Neural progenitor cell (in vitro differentiated cells): ENCODE data around the gene CORO6. TPM values are rescaled to one million over a fixed set of nuclear protein-coding genes. Genes with fewer than 3 reads are reported as not detected.

Experiments
- DNase-seq: peaks from one replicate; pipeline ENCODE4 v3.0.0-alpha.2; 2016; ENCODE audit warnings: low spot score
- H2AFZ ChIP-seq: fragments of 200-600 bp; sonication (generic); replicated peaks from 2 replicates; pipeline ENCODE4 v1.6.1; 2016; ENCODE audit warnings: antibody characterized with exemption
- H3F3A ChIP-seq: fragments of 200-600 bp; sonication (generic); 2 replicates; pipeline ENCODE4 v1.6.1; 2016; ENCODE audit warnings: antibody characterized with exemption, low read depth
- H3K27ac ChIP-seq: fragments of 200-600 bp; sonication (generic); 2 replicates; pipeline ENCODE4 v1.5.1; 2016; ENCODE audit warnings: mild to moderate bottlenecking
- H3K27me3 ChIP-seq: fragments of 200-600 bp; sonication (generic); 2 replicates; pipeline ENCODE4 v1.6.1; 2016; ENCODE audit warnings: mild to moderate bottlenecking, moderate library complexity
- H3K36me3 ChIP-seq: fragments of 200-600 bp; sonication (generic); 2 replicates; pipeline ENCODE4 v1.5.1; 2016
- H3K4me1 ChIP-seq: fragments of 200-600 bp; sonication (generic); 2 replicates; pipeline ENCODE4 v1.6.1; 2016; ENCODE audit warnings: mixed run types
- H3K4me2 ChIP-seq: fragments of 200-600 bp; sonication (generic); 2 replicates; pipeline ENCODE4 v1.6.1; 2016
- H3K4me3 ChIP-seq: fragments of 200-600 bp; sonication (generic); 2 replicates; pipeline ENCODE4 v1.5.1; 2016
- H3K79me2 ChIP-seq: fragments of 200-600 bp; sonication (generic); 2 replicates; pipeline ENCODE4 v1.6.1; 2016; ENCODE audit warnings: low read depth
- H3K9ac ChIP-seq: fragments of 200-600 bp; sonication (generic); 2 replicates; pipeline ENCODE4 v1.6.1; 2016
- H3K9me3 ChIP-seq: fragments of 200-600 bp; sonication (generic); 2 replicates; pipeline ENCODE4 v1.5.1; 2016; ENCODE audit warnings: low read depth
- H4K20me1 ChIP-seq: fragments of 200-600 bp; sonication (generic); 2 replicates; pipeline ENCODE4 v1.6.1; 2016; ENCODE audit warnings: low read depth
- H3K27ac Mint-ChIP-seq: 3 replicates; pipeline ENCODE4 v1.8.0; 2021; ENCODE audit warnings: mixed read lengths
- H3K27me3 Mint-ChIP-seq: 2 replicates; pipeline ENCODE4 v1.8.0; 2022; ENCODE audit warnings: low read depth, mild to moderate bottlenecking, inconsistent platforms, moderate library complexity, mixed read lengths; ENCODE audit not compliant: insufficient read depth
- H3K36me3 Mint-ChIP-seq: 3 replicates; pipeline ENCODE4 v1.8.0; 2021; ENCODE audit warnings: mixed read lengths
- H3K4me1 Mint-ChIP-seq: 3 replicates; pipeline ENCODE4 v1.8.0; 2021; ENCODE audit warnings: mixed read lengths
- H3K4me3 Mint-ChIP-seq: 3 replicates; pipeline ENCODE4 v1.8.0; 2021; ENCODE audit warnings: mild to moderate bottlenecking, moderate library complexity, mixed read lengths
- H3K9me3 Mint-ChIP-seq: 3 replicates; pipeline ENCODE4 v1.8.0; 2020; ENCODE audit warnings: mixed read lengths
- CTCF ChIP-seq: fragments of 200-600 bp; sonication (generic); IDR thresholded peaks from 2 replicates; pipeline ENCODE4 v1.5.1; 2017; ENCODE audit warnings: antibody characterized with exemption, mild to moderate bottlenecking
- EZH2 ChIP-seq: fragments of 200-600 bp; sonication (generic); IDR thresholded peaks from 2 replicates; pipeline ENCODE4 v1.6.1; 2017; ENCODE audit warnings: antibody characterized with exemption, mild to moderate bottlenecking, moderate library complexity
- EZH2phosphoT487 ChIP-seq: fragments of 200-600 bp; sonication (generic); IDR thresholded peaks from 2 replicates; pipeline ENCODE4 v1.6.1; 2017; ENCODE audit warnings: antibody characterized with exemption
- total RNA-seq: library from RNA; depleted of rRNA; stranded (reverse); fragments of >200 nt; gene quantifications from 2 replicates; pipeline ENCODE4 v1.2.3, GENCODE V29; 2015; ENCODE audit warnings: low replicate concordance

Gene CORO6
- total RNA-seq, 1 donor from 2014 or later, result 3.9 TPM

GRCh38 chr17:29624586-29624985 is 1.9 kb upstream of the CORO6 start:
- Histone ChIP-seq H3K4me1 (peaks cover 10% of the 10 kb centered on the region), H3K4me2 (no peak overlapping the region), H2AFZ (no peak overlapping the region), H3K9ac (no peak overlapping the region), H4K20me1 (no peaks in the 10 kb centered on the region), H3K36me3 (no peaks in the 10 kb centered on the region), H3K4me3 (no peak overlapping the region), H3K27ac (no peak overlapping the region), H3K27me3 (peaks cover 47% of the 10 kb centered on the region), H3F3A (peaks cover 14% of the 10 kb centered on the region), H3K9me3 (no peaks in the 10 kb centered on the region), H3K79me2 (no peaks in the 10 kb centered on the region)
- Mint-ChIP-seq H3K27ac (no peak overlapping the region), H3K4me1 (peaks cover 25% of the 10 kb centered on the region), H3K36me3 (peaks cover 3% of the 10 kb centered on the region), H3K9me3 (no peaks in the 10 kb centered on the region), H3K4me3 (no peak overlapping the region), H3K27me3 (peaks cover 16% of the 10 kb centered on the region)
- no peak for DNase-seq
- TF ChIP-seq CTCF, result no peak

DNA sequence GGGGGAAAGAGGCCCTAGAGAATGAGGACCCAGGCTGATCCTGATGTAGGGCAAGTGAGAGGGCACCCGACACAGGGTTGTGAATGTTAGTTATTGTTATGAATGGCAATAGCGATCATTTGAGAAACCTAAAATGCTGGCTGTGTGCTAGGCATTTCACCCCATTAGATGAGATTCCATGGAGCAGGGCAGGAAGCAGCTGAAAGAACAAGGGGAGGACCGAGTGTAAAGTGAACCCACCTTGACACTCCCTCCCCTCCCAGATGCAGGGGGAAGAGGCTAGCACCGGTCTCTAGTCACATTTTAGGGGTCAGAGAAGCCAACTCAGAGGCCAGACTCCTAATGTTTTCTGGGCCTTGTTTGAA is 553 bp upstream of the CORO6 start:
- no peak overlapping the region for H3K27ac Mint-ChIP-seq
- Histone ChIP-seq H3F3A (peaks cover 21% of the 10 kb centered on the region), H4K20me1 (no peaks in the 10 kb centered on the region), H3K4me1 (peaks cover 10% of the 10 kb centered on the region), H3K79me2 (no peaks in the 10 kb centered on the region), H3K27me3 (peaks cover 61% of the 10 kb centered on the region), H3K27ac (no peak overlapping the region), H3K9ac (no peak overlapping the region), H3K4me2 (peak overlapping the region; percentile 97), H2AFZ (peak overlapping the region; percentile 94), H3K9me3 (no peaks in the 10 kb centered on the region), H3K36me3 (no peaks in the 10 kb centered on the region), H3K4me3 (peak overlapping the region; percentile 75)
- H3K27me3 Mint-ChIP-seq, result peaks cover 19% of the 10 kb centered on the region
- peaks cover 20% of the 10 kb centered on the region for H3K4me1 Mint-ChIP-seq
- TF ChIP-seq EZH2phosphoT487, result peak; percentile 8
- no peak for TF ChIP-seq CTCF
- no peak for TF ChIP-seq EZH2
- H3K4me3 Mint-ChIP-seq, result peak overlapping the region; percentile 85
- H3K9me3 Mint-ChIP-seq, result no peaks in the 10 kb centered on the region
- DNase-seq, result no peak
- H3K36me3 Mint-ChIP-seq, result peaks cover 3% of the 10 kb centered on the region

DNA sequence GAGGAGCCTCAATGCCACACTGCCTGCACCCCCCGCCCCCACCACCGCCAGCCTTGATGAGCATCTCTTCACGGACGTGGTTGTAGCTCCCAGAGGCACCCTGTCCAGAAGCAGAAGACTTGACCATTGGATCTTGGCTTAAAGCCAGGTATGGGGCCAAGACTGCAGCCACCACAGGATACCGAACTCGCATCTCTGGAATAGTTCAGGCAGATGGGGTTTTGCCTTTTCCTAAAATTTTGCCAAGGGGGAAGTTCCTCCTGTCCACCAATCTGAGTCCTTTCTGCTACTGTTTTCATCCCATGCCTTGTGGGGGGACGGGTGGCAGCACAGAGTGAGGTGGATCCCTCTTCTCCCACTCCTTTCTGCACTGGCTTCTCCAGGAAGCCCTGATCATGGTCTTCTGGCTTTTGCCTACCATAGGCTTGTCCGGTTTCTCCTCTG is 939 bp downstream of the CORO6 start:
- Histone ChIP-seq H3K9ac (no peak overlapping the region), H3K36me3 (no peaks in the 10 kb centered on the region), H3F3A (peaks cover 24% of the 10 kb centered on the region), H2AFZ (no peak overlapping the region), H4K20me1 (peaks cover 3% of the 10 kb centered on the region), H3K4me1 (peaks cover 10% of the 10 kb centered on the region), H3K27me3 (peaks cover 76% of the 10 kb centered on the region), H3K4me2 (peak overlapping the region; percentile 97), H3K4me3 (peak overlapping the region; percentile 75), H3K27ac (no peak overlapping the region), H3K79me2 (no peaks in the 10 kb centered on the region), H3K9me3 (no peaks in the 10 kb centered on the region)
- DNase-seq, result no peak
- H3K4me3 Mint-ChIP-seq, result peak overlapping the region; percentile 85
- H3K9me3 Mint-ChIP-seq, result no peaks in the 10 kb centered on the region
- H3K27ac Mint-ChIP-seq, result no peak overlapping the region
- H3K4me1 Mint-ChIP-seq, result peaks cover 24% of the 10 kb centered on the region
- TF ChIP-seq EZH2phosphoT487 (no peak), EZH2 (peak; percentile 13), CTCF (no peak)
- H3K27me3 Mint-ChIP-seq, result peaks cover 24% of the 10 kb centered on the region
- peaks cover 3% of the 10 kb centered on the region for H3K36me3 Mint-ChIP-seq
